MM.1S (cell line): ENCODE measurements around the gene VSTM4.

Source experiments
- DNase-seq: peaks from one replicate; pipeline ENCODE4 v3.0.0-alpha.2; 2015
- H2AFZ ChIP-seq: fragments of 300-600 bp; sonication (generic); 2 replicates; pipeline ENCODE4 v1.6.0; 2016; ENCODE audit warnings: antibody characterized with exemption, low read length
- H3F3A ChIP-seq: fragments of 300-600 bp; sonication (generic); 2 replicates; pipeline ENCODE4 v1.6.1; 2016; ENCODE audit warnings: mild to moderate bottlenecking, antibody characterized with exemption, low read length, moderate library complexity, mixed read lengths; ENCODE audit not compliant: insufficient read depth
- H3K27ac ChIP-seq: fragments of 300-600 bp; sonication (generic); 2 replicates; pipeline ENCODE4 v1.5.1; 2016; ENCODE audit warnings: mild to moderate bottlenecking, low read length
- H3K27me3 ChIP-seq: fragments of 300-600 bp; sonication (generic); replicated peaks from 2 replicates; pipeline ENCODE4 v1.6.0; 2016; ENCODE audit warnings: low read length; ENCODE audit not compliant: insufficient read depth
- H3K36me3 ChIP-seq: fragments of 300-600 bp; sonication (generic); replicated peaks from 2 replicates; pipeline ENCODE4 v1.6.1; 2016; ENCODE audit warnings: mild to moderate bottlenecking, low read length, mixed read lengths; ENCODE audit not compliant: insufficient read depth
- H3K4me1 ChIP-seq: fragments of 300-600 bp; sonication (generic); 2 replicates; pipeline ENCODE4 v1.6.1; 2016; ENCODE audit warnings: low read length, mixed read lengths
- H3K4me2 ChIP-seq: fragments of 300-600 bp; sonication (generic); 2 replicates; pipeline ENCODE4 v1.6.0; 2016; ENCODE audit warnings: low read depth, low read length
- H3K4me3 ChIP-seq: fragments of 300-600 bp; sonication (generic); 2 replicates; pipeline ENCODE4 v1.5.1; 2016; ENCODE audit warnings: low read length, mixed read lengths
- H3K79me2 ChIP-seq: fragments of 300-600 bp; sonication (generic); 2 replicates; pipeline ENCODE4 v1.6.1; 2016; ENCODE audit warnings: mixed run types, low read length, mixed read lengths
- H3K9ac ChIP-seq: fragments of 300-600 bp; sonication (generic); 2 replicates; pipeline ENCODE4 v1.6.1; 2016; ENCODE audit warnings: low read length, mixed read lengths
- H3K9me2 ChIP-seq: fragments of 300-600 bp; sonication (generic); replicated peaks from 2 replicates; pipeline ENCODE4 v1.6.1; 2016; ENCODE audit warnings: mild to moderate bottlenecking, low read length, mixed read lengths; ENCODE audit not compliant: insufficient read depth
- H3K9me3 ChIP-seq: fragments of 300-600 bp; sonication (generic); replicated peaks from 2 replicates; pipeline ENCODE4 v1.6.1; 2016; ENCODE audit warnings: mild to moderate bottlenecking, low read length, mixed read lengths; ENCODE audit not compliant: insufficient read depth
- H4K20me1 ChIP-seq: fragments of 300-600 bp; sonication (generic); 2 replicates; pipeline ENCODE4 v1.6.1; 2016; ENCODE audit warnings: mild to moderate bottlenecking, low read length, moderate library complexity, mixed read lengths; ENCODE audit not compliant: insufficient read depth
- EZH2 ChIP-seq: fragments of 300-600 bp; sonication (generic); optimal IDR thresholded peaks from 2 replicates; pipeline ENCODE3; 2017; ENCODE audit warnings: low read depth, mild to moderate bottlenecking, antibody characterized with exemption, low read length, mixed read lengths
- EZH2phosphoT487 ChIP-seq: fragments of 300-600 bp; sonication (generic); IDR thresholded peaks from 2 replicates; pipeline ENCODE4 v1.6.1; 2018; ENCODE audit warnings: antibody characterized with exemption, low read length
- TF ChIP-seq, protein P1 (sequence below): fragments of 300-600 bp; sonication (generic); IDR thresholded peaks from 2 replicates; pipeline ENCODE4 v1.5.1; 2016; ENCODE audit warnings: antibody characterized with exemption, low read length, mixed read lengths

Gene VSTM4

DNA sequence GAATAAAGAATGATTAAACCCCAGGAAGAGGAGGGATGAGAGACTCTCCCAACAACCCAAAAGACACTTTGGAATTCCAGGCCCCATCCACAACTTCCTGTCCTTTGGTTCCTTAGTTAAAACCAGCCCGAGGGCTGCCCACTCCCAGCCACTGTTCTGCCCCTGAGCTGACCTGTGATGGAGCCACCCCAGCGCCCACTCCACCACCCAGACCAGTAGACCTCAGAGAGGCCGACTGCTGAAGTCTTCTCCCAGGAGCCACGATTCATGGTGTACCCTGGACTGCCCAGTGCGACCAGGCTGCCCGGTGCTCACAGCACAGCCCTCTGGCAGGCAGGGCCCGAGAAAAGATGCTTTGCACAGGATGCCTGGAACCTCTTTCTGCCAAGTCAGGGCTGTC is 6.7 kb downstream of the VSTM4 start:
- Histone ChIP-seq H3K9me2 (no peaks in the 10 kb centered on the region), H3K4me3 (no peak overlapping the region), H2AFZ (no peak overlapping the region), H3K27me3 (no peaks in the 10 kb centered on the region), H3K9me3 (no peaks in the 10 kb centered on the region), H3K36me3 (no peaks in the 10 kb centered on the region), H3K27ac (no peak overlapping the region), H3K4me1 (no peaks in the 10 kb centered on the region), H3F3A (no peaks in the 10 kb centered on the region), H3K79me2 (no peaks in the 10 kb centered on the region), H3K4me2 (no peak overlapping the region), H3K9ac (no peak overlapping the region), H4K20me1 (no peaks in the 10 kb centered on the region)
- DNase-seq, result no peak
- TF ChIP-seq, protein P1, sequence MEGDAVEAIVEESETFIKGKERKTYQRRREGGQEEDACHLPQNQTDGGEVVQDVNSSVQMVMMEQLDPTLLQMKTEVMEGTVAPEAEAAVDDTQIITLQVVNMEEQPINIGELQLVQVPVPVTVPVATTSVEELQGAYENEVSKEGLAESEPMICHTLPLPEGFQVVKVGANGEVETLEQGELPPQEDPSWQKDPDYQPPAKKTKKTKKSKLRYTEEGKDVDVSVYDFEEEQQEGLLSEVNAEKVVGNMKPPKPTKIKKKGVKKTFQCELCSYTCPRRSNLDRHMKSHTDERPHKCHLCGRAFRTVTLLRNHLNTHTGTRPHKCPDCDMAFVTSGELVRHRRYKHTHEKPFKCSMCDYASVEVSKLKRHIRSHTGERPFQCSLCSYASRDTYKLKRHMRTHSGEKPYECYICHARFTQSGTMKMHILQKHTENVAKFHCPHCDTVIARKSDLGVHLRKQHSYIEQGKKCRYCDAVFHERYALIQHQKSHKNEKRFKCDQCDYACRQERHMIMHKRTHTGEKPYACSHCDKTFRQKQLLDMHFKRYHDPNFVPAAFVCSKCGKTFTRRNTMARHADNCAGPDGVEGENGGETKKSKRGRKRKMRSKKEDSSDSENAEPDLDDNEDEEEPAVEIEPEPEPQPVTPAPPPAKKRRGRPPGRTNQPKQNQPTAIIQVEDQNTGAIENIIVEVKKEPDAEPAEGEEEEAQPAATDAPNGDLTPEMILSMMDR, result no peak
- TF ChIP-seq EZH2phosphoT487 (no peak), EZH2 (no peak)

- no peaks in the 10 kb centered on the region for H3K4me1 ChIP-seq
- H3K27ac ChIP-seq, result no peak overlapping the region
- H3K79me2 ChIP-seq, result no peaks in the 10 kb centered on the region
- no peak overlapping the region for H3K4me3 ChIP-seq
- no peaks in the 10 kb centered on the region for H3F3A ChIP-seq
- H3K9me3 ChIP-seq, result no peaks in the 10 kb centered on the region
- DNase-seq, result no peak
- no peak overlapping the region for H3K4me2 ChIP-seq
- no peaks in the 10 kb centered on the region for H3K27me3 ChIP-seq
- H4K20me1 ChIP-seq, result no peaks in the 10 kb centered on the region
- H3K36me3 ChIP-seq, result no peaks in the 10 kb centered on the region
- no peak overlapping the region for H3K9ac ChIP-seq
- H3K9me2 ChIP-seq, result no peaks in the 10 kb centered on the region
- no peak overlapping the region for H2AFZ ChIP-seq
- TF ChIP-seq EZH2phosphoT487 (no peak), EZH2 (no peak)
- TF ChIP-seq, protein P1, result no peak
These were observed 7.4 kb downstream of the VSTM4 start for GRCh38 chr10:49107887-49108267.

- no peaks in the 10 kb centered on the region for H3F3A ChIP-seq
- no peak overlapping the region for H2AFZ ChIP-seq
- no peaks in the 10 kb centered on the region for H3K9me2 ChIP-seq
- no peaks in the 10 kb centered on the region for H3K79me2 ChIP-seq
- DNase-seq, result no peak
- TF ChIP-seq, protein P1, result no peak
- no peak for TF ChIP-seq EZH2phosphoT487
- no peak for TF ChIP-seq EZH2
- no peaks in the 10 kb centered on the region for H3K27me3 ChIP-seq
- no peaks in the 10 kb centered on the region for H3K9me3 ChIP-seq
- H3K27ac ChIP-seq, result no peak overlapping the region
- no peaks in the 10 kb centered on the region for H3K4me1 ChIP-seq
- no peak overlapping the region for H3K4me2 ChIP-seq
- no peaks in the 10 kb centered on the region for H3K36me3 ChIP-seq
- no peak overlapping the region for H3K9ac ChIP-seq
- H4K20me1 ChIP-seq, result no peaks in the 10 kb centered on the region
- H3K4me3 ChIP-seq, result no peak overlapping the region
These were observed 8.0 kb downstream of the VSTM4 start for GRCh38 chr10:49107111-49107886.
